DND-41 (cell line): Measurements from ENCODE around the gene FOXL1.

Experiments used
- ATAC-seq: fragments of 200-7000 bp; cut with Tn5 transposase; 3 replicates; pipeline ENCODE4 v1.9.1; 2021; ENCODE audit warnings: low read depth; ENCODE audit not compliant: insufficient read depth
- DNase-seq: peaks from one replicate; pipeline ENCODE4 v3.0.0-alpha.2; 2020
- H2AFZ ChIP-seq: 2 replicates; pipeline ENCODE4 v1.6.0; 2012; ENCODE audit warnings: low read depth, low read length
- H3K27ac ChIP-seq: 2 replicates; pipeline ENCODE4 v1.5.1; 2012; ENCODE audit warnings: low read length, inconsistent platforms
- H3K27me3 ChIP-seq: fragments of 200-600 bp; sonication (generic); 2 replicates; pipeline ENCODE4 v1.6.0; 2012; ENCODE audit warnings: low read length, mild to moderate bottlenecking, inconsistent platforms; ENCODE audit not compliant: insufficient read depth, poor library complexity
- H3K36me3 ChIP-seq: 2 replicates; pipeline ENCODE4 v1.5.1; 2012; ENCODE audit warnings: low read length, inconsistent platforms; ENCODE audit not compliant: insufficient read depth
- H3K4me1 ChIP-seq: 2 replicates; pipeline ENCODE4 v1.5.1; 2012; ENCODE audit warnings: mild to moderate bottlenecking, low read length; ENCODE audit not compliant: insufficient read depth
- H3K4me2 ChIP-seq: 2 replicates; pipeline ENCODE4 v1.6.0; 2012; ENCODE audit warnings: mild to moderate bottlenecking, moderate library complexity, low read length, inconsistent platforms; ENCODE audit not compliant: insufficient read depth
- H3K4me3 ChIP-seq, 2 experiments: fragments of 200-600 bp in 1 of 2; shearing (Covaris generic) in 1 of 2; 2 replicates each; pipeline ENCODE4 v1.5.1; 2012 to 2016; ENCODE audit warnings: inconsistent platforms in 2 of 2, low read length in 2 of 2, mild to moderate bottlenecking in 2 of 2, low read depth in 1 of 2, moderate library complexity in 1 of 2
- H3K79me2 ChIP-seq: 2 replicates; pipeline ENCODE4 v1.6.0; 2012; ENCODE audit warnings: low read length, inconsistent platforms; ENCODE audit not compliant: insufficient read depth
- H3K9ac ChIP-seq: 2 replicates; pipeline ENCODE4 v1.6.0; 2012; ENCODE audit warnings: low read depth, mild to moderate bottlenecking, inconsistent platforms, low read length, moderate library complexity
- H3K9me3 ChIP-seq: 2 replicates; pipeline ENCODE4 v1.5.1; 2012; ENCODE audit warnings: low read length, moderate library complexity, mild to moderate bottlenecking, inconsistent platforms; ENCODE audit not compliant: insufficient read depth, severe bottlenecking
- H4K20me1 ChIP-seq: 2 replicates; pipeline ENCODE4 v1.6.0; 2012; ENCODE audit warnings: low read length; ENCODE audit not compliant: insufficient read depth
- EZH2 ChIP-seq: IDR thresholded peaks from 3 replicates; pipeline ENCODE4 v1.6.1; 2012; ENCODE audit warnings: borderline replicate concordance, low read depth, mild to moderate bottlenecking, moderate library complexity, low read length, inconsistent platforms; ENCODE audit not compliant: severe bottlenecking
- TF ChIP-seq, protein P1 (sequence below): IDR thresholded peaks from 2 replicates; pipeline ENCODE4 v1.5.1; 2012; ENCODE audit warnings: borderline replicate concordance, low read length, moderate library complexity, mild to moderate bottlenecking; ENCODE audit not compliant: poor library complexity, severe bottlenecking; ENCODE audit errors: extremely low read depth

FOXL1 gene

DNA sequence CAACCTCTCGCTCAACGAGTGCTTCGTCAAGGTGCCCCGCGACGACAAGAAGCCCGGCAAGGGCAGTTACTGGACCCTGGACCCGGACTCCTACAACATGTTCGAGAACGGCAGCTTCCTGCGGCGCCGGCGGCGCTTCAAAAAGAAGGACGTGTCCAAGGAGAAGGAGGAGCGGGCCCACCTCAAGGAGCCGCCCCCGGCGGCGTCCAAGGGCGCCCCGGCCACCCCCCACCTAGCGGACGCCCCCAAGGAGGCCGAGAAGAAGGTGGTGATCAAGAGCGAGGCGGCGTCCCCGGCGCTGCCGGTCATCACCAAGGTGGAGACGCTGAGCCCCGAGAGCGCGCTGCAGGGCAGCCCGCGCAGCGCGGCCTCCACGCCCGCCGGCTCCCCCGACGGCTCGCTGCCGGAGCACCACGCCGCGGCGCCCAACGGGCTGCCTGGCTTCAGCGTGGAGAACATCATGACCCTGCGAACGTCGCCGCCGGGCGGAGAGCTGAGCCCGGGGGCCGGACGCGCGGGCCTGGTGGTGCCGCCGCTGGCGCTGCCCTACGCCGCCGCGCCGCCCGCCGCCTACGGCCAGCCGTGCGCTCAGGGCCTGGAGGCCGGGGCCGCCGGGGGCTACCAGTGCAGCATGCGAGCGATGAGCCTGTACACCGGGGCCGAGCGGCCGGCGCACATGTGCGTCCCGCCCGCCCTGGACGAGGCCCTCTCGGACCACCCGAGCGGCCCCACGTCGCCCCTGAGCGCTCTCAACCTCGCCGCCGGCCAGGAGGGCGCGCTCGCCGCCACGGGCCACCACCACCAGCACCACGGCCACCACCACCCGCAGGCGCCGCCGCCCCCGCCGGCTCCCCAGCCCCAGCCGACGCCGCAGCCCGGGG, 10.4 kb upstream of the FOXL1 start:
- peaks cover 11% of the 10 kb centered on the region for H3K4me1 ChIP-seq
- no peaks in the 10 kb centered on the region for H3K9me3 ChIP-seq
- no peak overlapping the region for H3K4me2 ChIP-seq
- no peak overlapping the region for H3K4me3 ChIP-seq
- TF ChIP-seq, protein P1, sequence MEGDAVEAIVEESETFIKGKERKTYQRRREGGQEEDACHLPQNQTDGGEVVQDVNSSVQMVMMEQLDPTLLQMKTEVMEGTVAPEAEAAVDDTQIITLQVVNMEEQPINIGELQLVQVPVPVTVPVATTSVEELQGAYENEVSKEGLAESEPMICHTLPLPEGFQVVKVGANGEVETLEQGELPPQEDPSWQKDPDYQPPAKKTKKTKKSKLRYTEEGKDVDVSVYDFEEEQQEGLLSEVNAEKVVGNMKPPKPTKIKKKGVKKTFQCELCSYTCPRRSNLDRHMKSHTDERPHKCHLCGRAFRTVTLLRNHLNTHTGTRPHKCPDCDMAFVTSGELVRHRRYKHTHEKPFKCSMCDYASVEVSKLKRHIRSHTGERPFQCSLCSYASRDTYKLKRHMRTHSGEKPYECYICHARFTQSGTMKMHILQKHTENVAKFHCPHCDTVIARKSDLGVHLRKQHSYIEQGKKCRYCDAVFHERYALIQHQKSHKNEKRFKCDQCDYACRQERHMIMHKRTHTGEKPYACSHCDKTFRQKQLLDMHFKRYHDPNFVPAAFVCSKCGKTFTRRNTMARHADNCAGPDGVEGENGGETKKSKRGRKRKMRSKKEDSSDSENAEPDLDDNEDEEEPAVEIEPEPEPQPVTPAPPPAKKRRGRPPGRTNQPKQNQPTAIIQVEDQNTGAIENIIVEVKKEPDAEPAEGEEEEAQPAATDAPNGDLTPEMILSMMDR = no peak
- TF ChIP-seq EZH2 = no peak
- no peak overlapping the region for H3K9ac ChIP-seq
- no peaks in the 10 kb centered on the region for H4K20me1 ChIP-seq
- H2AFZ ChIP-seq = no peak overlapping the region
- H3K27me3 ChIP-seq = peaks cover 14% of the 10 kb centered on the region
- H3K27ac ChIP-seq = no peak overlapping the region
- no peaks in the 10 kb centered on the region for H3K36me3 ChIP-seq
- ATAC-seq = no peak
- no peaks in the 10 kb centered on the region for H3K79me2 ChIP-seq
- DNase-seq = no peak

DNA sequence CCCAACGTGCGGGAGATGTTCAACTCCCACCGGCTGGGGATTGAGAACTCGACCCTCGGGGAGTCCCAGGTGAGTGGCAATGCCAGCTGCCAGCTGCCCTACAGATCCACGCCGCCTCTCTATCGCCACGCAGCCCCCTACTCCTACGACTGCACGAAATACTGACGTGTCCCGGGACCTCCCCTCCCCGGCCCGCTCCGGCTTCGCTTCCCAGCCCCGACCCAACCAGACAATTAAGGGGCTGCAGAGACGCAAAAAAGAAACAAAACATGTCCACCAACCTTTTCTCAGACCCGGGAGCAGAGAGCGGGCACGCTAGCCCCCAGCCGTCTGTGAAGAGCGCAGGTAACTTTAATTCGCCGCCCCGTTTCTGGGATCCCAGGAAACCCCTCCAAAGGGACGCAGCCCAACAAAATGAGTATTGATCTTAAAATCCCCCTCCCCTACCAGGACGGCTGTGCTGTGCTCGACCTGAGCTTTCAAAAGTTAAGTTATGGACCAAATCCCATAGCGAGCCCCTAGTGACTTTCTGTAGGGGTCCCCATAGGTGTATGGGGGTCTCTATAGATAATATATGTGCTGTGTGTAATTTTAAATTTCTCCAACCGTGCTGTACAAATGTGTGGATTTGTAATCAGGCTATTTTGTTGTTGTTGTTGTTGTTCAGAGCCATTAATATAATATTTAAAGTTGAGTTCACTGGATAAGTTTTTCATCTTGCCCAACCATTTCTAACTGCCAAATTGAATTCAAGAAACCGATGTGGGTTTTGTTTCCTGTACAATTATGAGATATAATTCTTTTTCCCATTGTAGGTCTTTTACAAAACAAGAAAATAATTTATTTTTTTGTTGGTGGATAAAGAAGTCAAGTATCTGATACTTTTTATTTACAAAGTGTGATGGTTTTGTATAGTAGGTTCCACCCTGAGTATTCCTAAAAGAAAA, 9.4 kb upstream of the FOXL1 start:
- no peak overlapping the region for H3K27ac ChIP-seq
- H3K4me2 ChIP-seq = no peak overlapping the region
- TF ChIP-seq EZH2 = no peak
- ATAC-seq (no peak), DNase-seq (no peak)
- no peak overlapping the region for H2AFZ ChIP-seq
- no peaks in the 10 kb centered on the region for H3K9me3 ChIP-seq
- H4K20me1 ChIP-seq = no peaks in the 10 kb centered on the region
- H3K9ac ChIP-seq = no peak overlapping the region
- H3K79me2 ChIP-seq = no peaks in the 10 kb centered on the region
- H3K36me3 ChIP-seq = no peaks in the 10 kb centered on the region
- H3K27me3 ChIP-seq = peaks cover 13% of the 10 kb centered on the region
- H3K4me1 ChIP-seq = peaks cover 4% of the 10 kb centered on the region
- no peak overlapping the region for H3K4me3 ChIP-seq

DNA sequence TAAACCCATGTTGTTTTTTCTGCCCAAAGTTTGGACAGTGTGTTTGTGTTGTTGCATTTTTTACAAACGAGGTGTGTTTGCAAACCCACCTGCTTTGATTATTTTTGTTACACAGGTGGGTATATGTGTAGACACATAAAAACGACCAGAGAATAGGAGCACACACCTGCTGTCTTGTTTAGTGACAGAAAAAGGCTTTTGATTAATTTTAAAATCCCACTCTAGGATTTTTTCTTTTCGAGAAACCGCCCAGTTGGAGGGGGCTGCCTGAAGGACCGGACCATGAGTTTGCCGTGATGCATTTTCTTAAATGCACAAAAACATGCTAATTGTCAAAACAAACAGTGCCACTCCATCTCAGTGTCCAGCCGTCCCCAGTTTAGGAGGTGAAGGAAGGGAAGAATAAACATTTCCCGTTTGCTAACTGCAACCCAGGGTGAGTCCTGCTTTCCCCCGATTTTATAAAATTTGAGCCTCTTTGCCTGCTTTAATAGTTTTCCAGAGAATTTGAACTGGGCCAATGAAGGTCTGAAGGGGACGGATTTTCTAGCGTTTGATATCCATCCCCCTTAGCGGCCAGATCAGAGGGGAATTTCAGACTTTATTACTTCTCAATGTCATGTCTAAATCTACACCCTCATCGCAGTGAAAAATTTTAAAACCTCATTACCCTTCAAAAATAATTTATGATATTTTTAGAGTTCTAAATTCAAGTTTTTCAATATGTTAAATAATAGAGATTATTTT, 8.5 kb upstream of the FOXL1 start:
- H3K4me3 ChIP-seq = no peak overlapping the region
- no peak for DNase-seq
- H3K27me3 ChIP-seq = peaks cover 6% of the 10 kb centered on the region
- H3K9ac ChIP-seq = no peak overlapping the region
- TF ChIP-seq EZH2 = no peak
- TF ChIP-seq, protein P1 = no peak
- H3K27ac ChIP-seq = no peak overlapping the region
- no peak for ATAC-seq
- H3K4me1 ChIP-seq = no peaks in the 10 kb centered on the region
- no peaks in the 10 kb centered on the region for H3K79me2 ChIP-seq
- no peaks in the 10 kb centered on the region for H3K9me3 ChIP-seq
- H4K20me1 ChIP-seq = no peaks in the 10 kb centered on the region
- no peak overlapping the region for H2AFZ ChIP-seq
- no peak overlapping the region for H3K4me2 ChIP-seq
- no peaks in the 10 kb centered on the region for H3K36me3 ChIP-seq
